ENCODE data around the gene PPP1R1C. TPM values are rescaled to one million over a fixed set of nuclear protein-coding genes. Genes with fewer than 3 reads are reported as not detected.

PPP1R1C gene
- total RNA-seq, 2 donors from 2014 or later, result 5.9 to 9.1 TPM

GRCh38 chr2:182133195-182133891 is 147.7 kb downstream of the PPP1R1C start:
- H3K9me3 ChIP-seq, result no peaks in the 10 kb centered on the region
- no peaks in the 10 kb centered on the region for H3K27me3 ChIP-seq (replicated peaks; ENCODE audit: insufficient read depth)
- WGBS, result 70% methylated on average over 1 of the region's 1 CpG
- intact Hi-C loops (cut with DNase I), result no loop called here
- H3K4me3 ChIP-seq, result no peak overlapping the region
- H3K36me3 ChIP-seq, result no peaks in the 10 kb centered on the region
- no peak for DNase-seq (ENCODE audit: low spot score)
- H3K4me1 ChIP-seq (replicated peaks), result no peaks in the 10 kb centered on the region
- H3K27ac ChIP-seq, result no peak overlapping the region
- TF ChIP-seq, protein P1, sequence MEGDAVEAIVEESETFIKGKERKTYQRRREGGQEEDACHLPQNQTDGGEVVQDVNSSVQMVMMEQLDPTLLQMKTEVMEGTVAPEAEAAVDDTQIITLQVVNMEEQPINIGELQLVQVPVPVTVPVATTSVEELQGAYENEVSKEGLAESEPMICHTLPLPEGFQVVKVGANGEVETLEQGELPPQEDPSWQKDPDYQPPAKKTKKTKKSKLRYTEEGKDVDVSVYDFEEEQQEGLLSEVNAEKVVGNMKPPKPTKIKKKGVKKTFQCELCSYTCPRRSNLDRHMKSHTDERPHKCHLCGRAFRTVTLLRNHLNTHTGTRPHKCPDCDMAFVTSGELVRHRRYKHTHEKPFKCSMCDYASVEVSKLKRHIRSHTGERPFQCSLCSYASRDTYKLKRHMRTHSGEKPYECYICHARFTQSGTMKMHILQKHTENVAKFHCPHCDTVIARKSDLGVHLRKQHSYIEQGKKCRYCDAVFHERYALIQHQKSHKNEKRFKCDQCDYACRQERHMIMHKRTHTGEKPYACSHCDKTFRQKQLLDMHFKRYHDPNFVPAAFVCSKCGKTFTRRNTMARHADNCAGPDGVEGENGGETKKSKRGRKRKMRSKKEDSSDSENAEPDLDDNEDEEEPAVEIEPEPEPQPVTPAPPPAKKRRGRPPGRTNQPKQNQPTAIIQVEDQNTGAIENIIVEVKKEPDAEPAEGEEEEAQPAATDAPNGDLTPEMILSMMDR (IDR thresholded peaks at IDR 0.05), result no peak
- TF ChIP-seq POLR2AphosphoS5 (IDR thresholded peaks at IDR 0.05) (no peak), POLR2A (IDR thresholded peaks at IDR 0.05) (no peak)

DNA sequence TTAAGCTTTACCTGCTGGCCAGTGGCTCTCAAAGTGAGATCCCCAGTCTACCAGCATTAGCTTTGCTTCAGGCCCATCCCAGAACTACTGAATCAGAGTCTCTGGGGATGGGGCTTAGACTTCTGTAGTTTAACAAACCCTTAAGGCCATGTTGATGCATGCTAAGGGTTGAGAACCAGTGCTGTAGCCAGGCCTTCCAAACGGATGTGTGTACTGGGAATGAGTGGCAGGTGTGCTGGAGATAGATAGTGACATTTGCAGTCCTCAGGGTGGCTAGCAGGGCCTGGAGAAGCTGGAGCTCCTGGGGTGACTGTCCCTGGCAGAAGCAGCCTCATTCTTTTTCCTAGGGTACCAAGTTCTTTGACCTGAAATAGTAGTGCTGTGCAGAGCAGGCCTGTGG is 148.5 kb downstream of the PPP1R1C start:
- 33% methylated on average over 1 of the region's 1 CpG for WGBS
- intact Hi-C loops (cut with DNase I), result no loop called here
- no peak for TF ChIP-seq POLR2A (IDR thresholded peaks at IDR 0.05)

GRCh38 chr2:182142062-182142461 is 156.4 kb downstream of the PPP1R1C start:
- no peak for TF ChIP-seq POLR2AphosphoS5 (IDR thresholded peaks at IDR 0.05)
- TF ChIP-seq POLR2A (IDR thresholded peaks at IDR 0.05), result no peak
- TF ChIP-seq, protein P1 (IDR thresholded peaks at IDR 0.05), result no peak
- intact Hi-C loops (cut with DNase I), result no loop called here
- Histone ChIP-seq H3K4me1 (replicated peaks) (no peaks in the 10 kb centered on the region), H3K4me3 (no peak overlapping the region), H3K27ac (no peak overlapping the region), H3K9me3 (no peaks in the 10 kb centered on the region), H3K27me3 (replicated peaks; ENCODE audit: insufficient read depth) (no peaks in the 10 kb centered on the region), H3K36me3 (no peaks in the 10 kb centered on the region)
- DNase-seq (ENCODE audit: low spot score), result no peak
- WGBS, result 69% methylated on average over 6 of the region's 6 CpGs

More for the DNA sequence above, 148.5 kb downstream of the PPP1R1C start:
- Histone ChIP-seq H3K27me3 (replicated peaks; ENCODE audit: insufficient read depth) (no peaks in the 10 kb centered on the region), H3K4me3 (no peak overlapping the region), H3K9me3 (no peaks in the 10 kb centered on the region), H3K27ac (no peak overlapping the region), H3K36me3 (no peaks in the 10 kb centered on the region), H3K4me1 (replicated peaks) (no peaks in the 10 kb centered on the region)
- DNase-seq (ENCODE audit: low spot score), result no peak

DNA sequence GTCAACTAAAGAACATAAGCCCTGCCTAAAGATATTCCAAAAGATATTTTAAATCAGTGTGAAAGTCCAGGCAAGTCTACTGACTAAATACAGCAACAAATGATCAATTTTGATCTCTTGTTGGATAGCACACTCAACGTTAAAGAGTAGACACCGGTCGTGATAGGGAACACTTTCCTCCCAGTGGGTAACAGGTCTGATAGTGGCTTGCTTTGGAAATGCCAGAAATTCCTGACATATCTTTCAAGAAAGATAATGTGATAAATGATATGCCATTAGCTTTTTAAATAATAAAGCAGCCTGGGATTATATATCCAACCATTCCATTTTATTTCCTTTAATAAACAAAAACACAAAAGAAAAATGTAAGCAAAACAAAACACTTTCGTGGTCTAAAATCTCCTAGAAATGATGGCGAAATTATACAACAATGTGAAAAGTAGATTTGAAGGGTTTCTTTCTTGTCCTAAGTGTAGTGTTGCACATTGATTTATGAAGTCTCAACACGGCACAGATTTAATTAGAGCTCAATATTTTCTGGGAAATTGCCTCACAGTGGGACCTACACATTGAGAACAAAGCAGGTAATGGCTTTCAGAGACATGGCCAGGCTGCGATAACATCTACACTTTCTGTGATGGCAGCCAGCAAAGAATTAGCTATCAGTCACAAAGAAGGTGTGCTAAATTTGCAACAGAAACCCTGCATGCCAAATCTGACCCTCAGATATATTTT is 158.6 kb downstream of the PPP1R1C start:
- WGBS, result 72% methylated on average over 7 of the region's 7 CpGs
- Histone ChIP-seq H3K27ac (no peak overlapping the region), H3K9me3 (no peaks in the 10 kb centered on the region), H3K4me3 (no peak overlapping the region), H3K36me3 (no peaks in the 10 kb centered on the region), H3K4me1 (replicated peaks) (no peaks in the 10 kb centered on the region), H3K27me3 (replicated peaks; ENCODE audit: insufficient read depth) (no peaks in the 10 kb centered on the region)
- TF ChIP-seq POLR2AphosphoS5 (IDR thresholded peaks at IDR 0.05) (no peak), POLR2A (IDR thresholded peaks at IDR 0.05) (no peak)
- TF ChIP-seq, protein P1 (IDR thresholded peaks at IDR 0.05), result no peak
- no peak for DNase-seq (ENCODE audit: low spot score)
- intact Hi-C loops (cut with DNase I), result no loop called here

GRCh38 chr2:182144776-182145165 is 159.1 kb downstream of the PPP1R1C start:
- H3K27me3 ChIP-seq (replicated peaks; ENCODE audit: insufficient read depth), result no peaks in the 10 kb centered on the region
- H3K36me3 ChIP-seq, result no peaks in the 10 kb centered on the region
- H3K4me3 ChIP-seq, result no peak overlapping the region
- H3K9me3 ChIP-seq, result no peaks in the 10 kb centered on the region
- TF ChIP-seq POLR2A (IDR thresholded peaks at IDR 0.05), result no peak
- TF ChIP-seq, protein P1 (IDR thresholded peaks at IDR 0.05), result no peak
- no peak for TF ChIP-seq POLR2AphosphoS5 (IDR thresholded peaks at IDR 0.05)
- H3K4me1 ChIP-seq (replicated peaks), result no peaks in the 10 kb centered on the region
- 33% methylated on average over 1 of the region's 1 CpG for WGBS
- DNase-seq (ENCODE audit: low spot score), result no peak
- H3K27ac ChIP-seq, result no peak overlapping the region
- intact Hi-C loops (cut with DNase I), result no loop called here

Measured in prostate gland (tissue), 2 donors.